Lung (tissue), 12 donors: Measurements from ENCODE around the gene APBB2. TPM values are rescaled to one million over a fixed set of nuclear protein-coding genes. Genes with fewer than 3 reads are reported as not detected.

Experiments used
- ATAC-seq: fragments of 200-7000 bp; cut with Tn5 transposase; one replicate; pipeline ENCODE4 v1.9.1; 2020; ENCODE audit warnings: moderate number of reproducible peaks; ENCODE audit not compliant: insufficient read depth, low FRiP score
- DNase-seq, 3 donors: peaks; one replicate each; pipeline ENCODE4 v3.0.0-alpha.2; 2013 to 2017
- H3K27ac ChIP-seq, 2 donors: one replicate each; pipeline ENCODE4 v1.5.1; 2013; ENCODE audit warnings: mild to moderate bottlenecking in 2 of 2, moderate library complexity in 2 of 2, control low read depth in 1 of 2, inconsistent platforms in 1 of 2, low read depth in 1 of 2, low read length in 1 of 2
- H3K27me3 ChIP-seq, 3 donors: one replicate each; pipeline ENCODE4 v1.5.1; 2013; ENCODE audit warnings: low read length in 2 of 3; ENCODE audit not compliant: control insufficient read depth in 3 of 3, insufficient read depth in 3 of 3
- H3K36me3 ChIP-seq, 4 donors: one replicate each; pipeline ENCODE4 v1.5.1; 2013; ENCODE audit warnings: low read length in 4 of 4, mild to moderate bottlenecking in 1 of 4, moderate library complexity in 1 of 4; ENCODE audit not compliant: control insufficient read depth in 4 of 4, insufficient read depth in 4 of 4
- H3K4me1 ChIP-seq, 5 donors: one replicate each; pipeline ENCODE4 v1.5.1; 2013; ENCODE audit warnings: low read length in 5 of 5, mild to moderate bottlenecking in 2 of 5, moderate library complexity in 1 of 5; ENCODE audit not compliant: control insufficient read depth in 5 of 5, insufficient read depth in 5 of 5
- H3K4me3 ChIP-seq: one replicate; pipeline ENCODE4 v1.5.1; 2013; ENCODE audit warnings: mild to moderate bottlenecking, control low read depth, moderate library complexity
- H3K9ac ChIP-seq, 2 donors: one replicate each; pipeline ENCODE4 v1.5.1; 2013; ENCODE audit warnings: low read length in 2 of 2, control low read depth in 1 of 2; ENCODE audit not compliant: insufficient read depth in 1 of 2
- H3K9me3 ChIP-seq, 4 donors: one replicate each; pipeline ENCODE4 v1.5.1; 2013; ENCODE audit warnings: low read length in 3 of 4, mild to moderate bottlenecking in 1 of 4, moderate library complexity in 1 of 4; ENCODE audit not compliant: control insufficient read depth in 4 of 4, insufficient read depth in 3 of 4
- WGBS, 2 donors: extraction: QIAGEN DNeasy Blood & Tissue Kit; methylation state at CpG; one replicate each; pipeline ENCODE4 v1.1.7; 2013; 5-methylcytosine and 5-hydroxymethylcytosine counted together
- polyA plus RNA-seq, 2 donors: library from polyadenylated mRNA; stranded (reverse); fragments of 200-250 nt; gene quantifications; one replicate each; pipeline ENCODE4 v1.2.1, GENCODE V29; 2013
- total RNA-seq, 2 donors: library from RNA; depleted of rRNA in 1 of 2; stranded (reverse); fragments of >200 nt in 1 of 2; gene quantifications; one replicate each; pipeline ENCODE4 v1.2.1, GENCODE V29; 2014 to 2021
- TF ChIP-seq, protein P1 (sequence below): IDR thresholded peaks from 2 replicates; pipeline ENCODE4 v1.5.1; 2012; ENCODE audit warnings: mild to moderate bottlenecking; ENCODE audit errors: control extremely low read depth, extremely low read depth
- donor health status: control.
- donor health status: control.
- donor health status: Bipolar disorder and iron deficiency.
- donor health status: healthy.
- donor health status: DM: yes; HTN: yes; CAD: no.

Gene APBB2
- total and polyA plus RNA-seq, 4 donors, result 13.3 to 99.0 (median 40.4) TPM

DNA sequence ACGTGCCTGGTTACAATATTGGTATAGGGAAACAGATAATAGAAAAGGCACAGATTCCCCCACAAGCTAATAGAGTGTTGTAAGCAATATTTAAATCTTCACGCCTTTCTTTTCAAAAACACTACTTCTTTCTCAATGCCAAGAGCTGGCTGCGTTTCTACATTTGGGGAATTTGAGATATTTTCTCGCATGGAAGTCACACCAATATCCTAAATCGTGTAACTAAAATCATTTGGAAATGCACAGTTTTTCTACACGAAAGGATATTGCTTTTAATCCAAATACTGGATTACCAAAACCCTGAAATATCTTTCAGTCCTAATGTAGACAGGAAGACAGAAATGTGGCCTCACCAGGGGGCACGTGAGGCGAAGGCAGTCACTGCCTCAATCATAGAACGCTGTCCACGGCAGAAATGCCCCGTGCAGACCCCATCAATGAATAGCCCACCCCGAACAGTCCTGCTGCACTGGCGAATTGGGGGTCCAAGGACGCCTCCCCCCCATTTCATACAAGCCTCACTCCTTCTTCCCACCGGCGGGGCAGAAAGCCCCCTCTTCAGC, 358.0 kb downstream of the APBB2 start:
- no peak for ATAC-seq
- WGBS, 2 donors, result 36 to 66% methylated on average over 16 of the region's 16 CpGs

DNA sequence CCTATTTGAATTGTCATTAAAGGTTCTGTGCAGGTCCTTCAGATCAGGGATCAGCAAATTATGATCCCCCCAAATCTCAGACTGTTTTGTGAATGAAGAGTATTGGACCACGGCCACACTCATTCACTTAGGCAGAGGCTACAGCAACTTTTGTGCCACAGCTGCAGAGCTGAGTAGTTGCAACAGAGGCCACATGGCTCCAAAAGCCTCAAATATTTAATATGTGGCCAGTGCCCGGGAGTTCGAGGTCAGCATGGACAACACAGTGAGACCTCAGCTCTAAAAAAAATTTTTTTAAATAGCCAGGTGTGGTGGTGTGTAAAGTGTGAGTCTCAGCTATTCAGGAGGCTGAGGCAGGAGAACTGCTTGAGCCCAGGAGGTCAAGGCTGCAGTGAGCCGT, 363.8 kb downstream of the APBB2 start:
- Histone ChIP-seq H3K9ac (no peak overlapping the region), H3K4me1 (no peaks in the 10 kb centered on the region), H3K27me3 (no peaks in the 10 kb centered on the region), H3K36me3 (peaks cover 0 to 3% (median 0%) of the 10 kb centered on the region in 4 donors), H3K9me3 (no peaks in the 10 kb centered on the region), H3K27ac (no peak overlapping the region), H3K4me3 (no peak overlapping the region)
- ATAC-seq (no peak), DNase-seq (no peak)
- WGBS, 2 donors, result 81 to 86% methylated on average over 4 of the region's 4 CpGs
- TF ChIP-seq, protein P1, sequence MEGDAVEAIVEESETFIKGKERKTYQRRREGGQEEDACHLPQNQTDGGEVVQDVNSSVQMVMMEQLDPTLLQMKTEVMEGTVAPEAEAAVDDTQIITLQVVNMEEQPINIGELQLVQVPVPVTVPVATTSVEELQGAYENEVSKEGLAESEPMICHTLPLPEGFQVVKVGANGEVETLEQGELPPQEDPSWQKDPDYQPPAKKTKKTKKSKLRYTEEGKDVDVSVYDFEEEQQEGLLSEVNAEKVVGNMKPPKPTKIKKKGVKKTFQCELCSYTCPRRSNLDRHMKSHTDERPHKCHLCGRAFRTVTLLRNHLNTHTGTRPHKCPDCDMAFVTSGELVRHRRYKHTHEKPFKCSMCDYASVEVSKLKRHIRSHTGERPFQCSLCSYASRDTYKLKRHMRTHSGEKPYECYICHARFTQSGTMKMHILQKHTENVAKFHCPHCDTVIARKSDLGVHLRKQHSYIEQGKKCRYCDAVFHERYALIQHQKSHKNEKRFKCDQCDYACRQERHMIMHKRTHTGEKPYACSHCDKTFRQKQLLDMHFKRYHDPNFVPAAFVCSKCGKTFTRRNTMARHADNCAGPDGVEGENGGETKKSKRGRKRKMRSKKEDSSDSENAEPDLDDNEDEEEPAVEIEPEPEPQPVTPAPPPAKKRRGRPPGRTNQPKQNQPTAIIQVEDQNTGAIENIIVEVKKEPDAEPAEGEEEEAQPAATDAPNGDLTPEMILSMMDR, result no peak

More for the DNA sequence above, 358.0 kb downstream of the APBB2 start:
- Histone ChIP-seq H3K27me3 (no peaks in the 10 kb centered on the region), H3K4me1 (peaks cover 0 to 15% (median 7%) of the 10 kb centered on the region in 5 donors), H3K9me3 (no peaks in the 10 kb centered on the region), H3K27ac (no peak overlapping the region), H3K9ac (peak overlapping the region in 1 of 2 donors; percentile 68), H3K4me3 (no peak overlapping the region), H3K36me3 (peaks cover 0 to 2% (median under 1%) of the 10 kb centered on the region in 4 donors)
- TF ChIP-seq, protein P1, result no peak
- DNase-seq, result no peak

DNA sequence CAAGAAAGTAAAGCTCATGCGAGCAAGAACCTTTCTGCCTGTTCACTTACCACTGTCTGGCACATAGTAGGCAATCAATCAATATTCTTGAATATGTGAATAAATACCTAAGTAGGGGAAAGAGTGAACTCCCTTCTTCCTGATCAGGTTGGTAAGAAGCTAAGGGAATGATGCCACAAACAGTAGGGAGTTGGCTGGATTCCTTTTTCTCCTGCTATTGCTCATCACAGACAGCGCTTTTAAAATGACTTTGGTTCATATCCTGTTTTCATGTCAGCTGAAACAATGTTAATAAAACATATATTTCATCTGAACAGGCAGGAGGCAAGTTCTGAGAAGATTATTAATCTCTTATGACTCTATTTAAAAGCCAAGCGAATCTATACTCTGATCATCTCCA, 365.4 kb downstream of the APBB2 start:
- Histone ChIP-seq H3K27me3 (no peaks in the 10 kb centered on the region), H3K4me1 (no peaks in the 10 kb centered on the region), H3K27ac (no peak overlapping the region), H3K36me3 (peaks cover 0 to 4% (median 0%) of the 10 kb centered on the region in 4 donors), H3K4me3 (no peak overlapping the region), H3K9me3 (no peaks in the 10 kb centered on the region), H3K9ac (no peak overlapping the region)
- TF ChIP-seq, protein P1, result no peak
- 77 to 86% methylated on average over 3 of the region's 3 CpGs for WGBS, 2 donors
- no peak for ATAC-seq
- DNase-seq, result no peak

DNA sequence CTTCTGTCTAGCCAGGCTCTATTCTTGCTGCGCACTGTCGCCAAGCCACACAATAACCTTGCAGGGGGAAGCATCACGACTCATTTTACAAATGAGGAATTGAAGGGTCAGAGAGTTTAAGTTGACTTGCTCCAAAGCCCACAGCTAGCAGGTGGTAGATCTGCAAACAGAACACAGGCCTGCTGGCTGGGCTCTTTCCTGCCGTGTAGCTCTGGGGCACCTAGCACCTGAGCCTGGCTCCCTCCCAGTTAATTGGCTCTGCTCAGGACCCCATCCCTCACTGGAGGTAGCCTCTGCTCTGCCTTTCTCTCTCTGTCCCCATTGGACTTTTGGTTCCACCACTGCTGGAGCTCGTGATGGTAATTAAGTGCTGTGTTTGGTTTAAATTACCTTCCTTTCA, 366.1 kb downstream of the APBB2 start:
- Histone ChIP-seq H3K27ac (no peak overlapping the region), H3K27me3 (no peaks in the 10 kb centered on the region), H3K9me3 (no peaks in the 10 kb centered on the region), H3K36me3 (peaks cover 0 to 4% (median 0%) of the 10 kb centered on the region in 4 donors), H3K4me3 (no peak overlapping the region), H3K9ac (no peak overlapping the region), H3K4me1 (peaks cover 0 to under 1% (median 0%) of the 10 kb centered on the region in 5 donors)
- WGBS, 2 donors, result 81 to 82% methylated on average over 5 of the region's 5 CpGs
- no peak for DNase-seq
- no peak for ATAC-seq
- TF ChIP-seq, protein P1, result no peak
